CD14-positive monocyte (primary cell): ENCODE data around the gene PGD. TPM values are rescaled to one million over a fixed set of nuclear protein-coding genes. Genes with fewer than 3 reads are reported as not detected.
A peak's percentile ranks its signal among the peaks of the same experiment; 100 is the strongest.

ENCODE experiments used
- DNase-seq, 3 donors: peaks; one replicate each; pipeline ENCODE4 v3.0.0-alpha.2; 2011 to 2022
- H2AFZ ChIP-seq: 2 replicates; pipeline ENCODE4 v1.6.0; 2012; ENCODE audit warnings: mild to moderate bottlenecking, low read depth, low read length, inconsistent platforms; ENCODE audit not compliant: insufficient read depth, poor library complexity, severe bottlenecking
- H3K27ac ChIP-seq, 2 donors: 1 replicate in 1 of 2; 2 replicates in 1 of 2; pipeline ENCODE4 v1.5.1; 2012 to 2013; ENCODE audit warnings: low read length in 2 of 2, control low read depth in 1 of 2, inconsistent platforms in 1 of 2, low read depth in 1 of 2, mild to moderate bottlenecking in 1 of 2
- H3K27me3 ChIP-seq, 2 donors: one replicate each; pipeline versions ENCODE4 v1.6.0 to v1.6.1; 2011 to 2013; ENCODE audit warnings: low read length in 2 of 2; ENCODE audit not compliant: control insufficient read depth in 2 of 2, insufficient read depth in 2 of 2
- H3K36me3 ChIP-seq, 2 donors: replicated peaks in 1 of 2; 1 replicate in 1 of 2; 2 replicates in 1 of 2; pipeline versions ENCODE4 v1.5.1 to v1.6.1; 2012 to 2013; ENCODE audit warnings: low read length in 2 of 2, control low read depth in 1 of 2, inconsistent platforms in 1 of 2, mild to moderate bottlenecking in 1 of 2; ENCODE audit not compliant: insufficient read depth in 2 of 2, control insufficient read depth in 1 of 2
- H3K4me1 ChIP-seq, 2 donors: 1 replicate in 1 of 2; 2 replicates in 1 of 2; pipeline versions ENCODE4 v1.5.1 to v1.6.1; 2012 to 2013; ENCODE audit warnings: low read length in 2 of 2, control low read depth in 1 of 2, inconsistent platforms in 1 of 2, mild to moderate bottlenecking in 1 of 2, moderate library complexity in 1 of 2; ENCODE audit not compliant: insufficient read depth in 2 of 2, control insufficient read depth in 1 of 2
- H3K4me2 ChIP-seq: replicated peaks from 2 replicates; pipeline ENCODE3; 2012; ENCODE audit warnings: low read length, moderate library complexity, mild to moderate bottlenecking; ENCODE audit not compliant: poor library complexity, severe bottlenecking; ENCODE audit errors: extremely low read depth
- H3K4me3 ChIP-seq, 3 experiments: fragments of 200-600 bp in 1 of 3; sonication (generic) in 1 of 3; replicated peaks in 1 of 3; 1 replicate in 2 of 3; 2 replicates in 1 of 3; pipeline ENCODE4 v1.5.1; 2011 to 2013; ENCODE audit warnings: low read length in 3 of 3, mild to moderate bottlenecking in 3 of 3, control low read depth in 2 of 3, low read depth in 2 of 3, inconsistent platforms in 1 of 3, moderate library complexity in 1 of 3
- H3K79me2 ChIP-seq: 2 replicates; pipeline ENCODE4 v1.6.0; 2012; ENCODE audit warnings: mild to moderate bottlenecking, control low read depth, inconsistent platforms, low read length, moderate library complexity; ENCODE audit not compliant: insufficient read depth
- H3K9ac ChIP-seq: 2 replicates; pipeline ENCODE4 v1.6.0; 2017; ENCODE audit warnings: low read length, mild to moderate bottlenecking; ENCODE audit not compliant: insufficient read depth, poor library complexity, severe bottlenecking
- H3K9me3 ChIP-seq, 2 donors: replicated peaks in 1 of 2; 1 replicate in 1 of 2; 2 replicates in 1 of 2; pipeline versions ENCODE4 v1.5.1 to v1.6.1; 2012 to 2013; ENCODE audit warnings: low read length in 2 of 2, control low read depth in 1 of 2; ENCODE audit not compliant: control insufficient read depth in 1 of 2, insufficient read depth in 1 of 2
- H4K20me1 ChIP-seq: 2 replicates; pipeline ENCODE4 v1.6.0; 2012; ENCODE audit warnings: mild to moderate bottlenecking, low read length, control low read depth, moderate library complexity; ENCODE audit not compliant: insufficient read depth
- H3K27ac Mint-ChIP-seq, 7 donors: one replicate each; pipeline ENCODE4 v1.8.0; 2020; ENCODE audit warnings: mild to moderate bottlenecking in 7 of 7, mixed read lengths in 7 of 7, moderate library complexity in 6 of 7, inconsistent platforms in 2 of 7
- H3K27me3 Mint-ChIP-seq, 3 donors: one replicate each; pipeline ENCODE4 v1.8.0; 2021 to 2022; ENCODE audit warnings: low read depth in 3 of 3, mild to moderate bottlenecking in 3 of 3, mixed read lengths in 3 of 3, moderate library complexity in 3 of 3, inconsistent platforms in 1 of 3
- H3K36me3 Mint-ChIP-seq, 2 donors: one replicate each; pipeline ENCODE4 v1.8.0; 2020; ENCODE audit warnings: mixed read lengths in 2 of 2, inconsistent platforms in 1 of 2, mild to moderate bottlenecking in 1 of 2
- H3K4me1 Mint-ChIP-seq: one replicate; pipeline ENCODE4 v1.8.0; 2020; ENCODE audit warnings: mild to moderate bottlenecking, mixed read lengths
- H3K4me3 Mint-ChIP-seq, 2 donors: one replicate each; pipeline ENCODE4 v1.8.0; 2020; ENCODE audit warnings: mild to moderate bottlenecking in 2 of 2, mixed read lengths in 2 of 2, moderate library complexity in 1 of 2
- H3K9me3 Mint-ChIP-seq, 7 donors: one replicate each; pipeline ENCODE4 v1.8.0; 2020 to 2022; ENCODE audit warnings: mixed read lengths in 7 of 7, mild to moderate bottlenecking in 6 of 7, moderate library complexity in 6 of 7, inconsistent platforms in 2 of 7
- WGBS: methylation state at CpG from one replicate; pipeline ENCODE4 v1.1.5; 2013; ENCODE audit warnings: missing lambda C conversion rate; ENCODE audit not compliant: insufficient coverage; 5-methylcytosine and 5-hydroxymethylcytosine counted together
- intact Hi-C, 2 donors: fragments of 100-400 bp; cut with micrococcal nuclease; formaldehyde crosslinking; loops; one replicate each; pipeline versions ENCODE4 v1.15.0 to v1.15.1; 2023
- polyA plus RNA-seq, 3 donors: library from polyadenylated mRNA; depleted of rRNA in 1 of 3; unstranded in 2 of 3; stranded (reverse) in 1 of 3; fragments of 300-500 nt in 2 of 3; fragments of >200 nt in 1 of 3; fragmentation: Illumina TruSeq in 2 of 3; gene quantifications; 1 replicate in 2 of 3; 2 replicates in 1 of 3; pipeline ENCODE4 v1.2.3, GENCODE V29; 2012 to 2021
- TF ChIP-seq, protein P1 (sequence below): fragments of 200-600 bp; IDR thresholded peaks from one replicate; pipeline ENCODE4 v1.8.0; 2022; ENCODE audit warnings: antibody characterized with exemption, mild to moderate bottlenecking

PGD gene
- polyA plus RNA-seq, 3 donors: 173 to 509 (median 471) TPM

GRCh38 chr1:10421637-10422036 is 22.8 kb downstream of the PGD start:
- Histone ChIP-seq H3K4me3 (no peak overlapping the region), H3K79me2 (peaks cover 13% of the 10 kb centered on the region), H3K27ac (peak overlapping the region in 1 of 2 donors; percentile 36), H3K4me2 (no peak overlapping the region), H3K4me1 (peaks cover under 1 to 2% of the 10 kb centered on the region in 2 donors), H3K36me3 (peaks cover 55 to 67% of the 10 kb centered on the region in 2 donors), H3K9me3 (no peaks in the 10 kb centered on the region), H3K27me3 (no peaks in the 10 kb centered on the region), H2AFZ (no peak overlapping the region), H3K9ac (no peak overlapping the region), H4K20me1 (no peaks in the 10 kb centered on the region)
- H3K4me3 Mint-ChIP-seq: no peak overlapping the region
- intact Hi-C loops: no loop called here
- TF ChIP-seq, protein P1, sequence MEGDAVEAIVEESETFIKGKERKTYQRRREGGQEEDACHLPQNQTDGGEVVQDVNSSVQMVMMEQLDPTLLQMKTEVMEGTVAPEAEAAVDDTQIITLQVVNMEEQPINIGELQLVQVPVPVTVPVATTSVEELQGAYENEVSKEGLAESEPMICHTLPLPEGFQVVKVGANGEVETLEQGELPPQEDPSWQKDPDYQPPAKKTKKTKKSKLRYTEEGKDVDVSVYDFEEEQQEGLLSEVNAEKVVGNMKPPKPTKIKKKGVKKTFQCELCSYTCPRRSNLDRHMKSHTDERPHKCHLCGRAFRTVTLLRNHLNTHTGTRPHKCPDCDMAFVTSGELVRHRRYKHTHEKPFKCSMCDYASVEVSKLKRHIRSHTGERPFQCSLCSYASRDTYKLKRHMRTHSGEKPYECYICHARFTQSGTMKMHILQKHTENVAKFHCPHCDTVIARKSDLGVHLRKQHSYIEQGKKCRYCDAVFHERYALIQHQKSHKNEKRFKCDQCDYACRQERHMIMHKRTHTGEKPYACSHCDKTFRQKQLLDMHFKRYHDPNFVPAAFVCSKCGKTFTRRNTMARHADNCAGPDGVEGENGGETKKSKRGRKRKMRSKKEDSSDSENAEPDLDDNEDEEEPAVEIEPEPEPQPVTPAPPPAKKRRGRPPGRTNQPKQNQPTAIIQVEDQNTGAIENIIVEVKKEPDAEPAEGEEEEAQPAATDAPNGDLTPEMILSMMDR: no peak
- peaks cover 7% of the 10 kb centered on the region for H3K4me1 Mint-ChIP-seq
- H3K27ac Mint-ChIP-seq: peak overlapping the region in 5 of 7 donors; percentile 6 to 38 (median 30)
- WGBS: 100% methylated on average over 1 of the region's 5 CpGs
- peaks cover 76 to 79% of the 10 kb centered on the region in 2 donors for H3K36me3 Mint-ChIP-seq
- no peak for DNase-seq
- peaks cover 0 to 2% (median 0%) of the 10 kb centered on the region in 3 donors for H3K27me3 Mint-ChIP-seq
- H3K9me3 Mint-ChIP-seq: peaks cover 0 to 5% (median 0%) of the 10 kb centered on the region in 7 donors

GRCh38 chr1:10424034-10424433 is 25.2 kb downstream of the PGD start:
- TF ChIP-seq, protein P1: no peak
- intact Hi-C loops: no loop called here
- H2AFZ ChIP-seq: no peak overlapping the region
- no peak overlapping the region for H3K4me2 ChIP-seq
- H3K4me3 ChIP-seq: no peak overlapping the region
- H3K36me3 Mint-ChIP-seq: peaks cover 53 to 55% of the 10 kb centered on the region in 2 donors
- peaks cover 31 to 43% of the 10 kb centered on the region in 2 donors for H3K36me3 ChIP-seq
- H3K9me3 ChIP-seq: no peaks in the 10 kb centered on the region
- H3K9me3 Mint-ChIP-seq: peaks cover 0 to 5% (median 0%) of the 10 kb centered on the region in 7 donors
- peaks cover 19% of the 10 kb centered on the region for H3K4me1 Mint-ChIP-seq
- H3K9ac ChIP-seq: no peak overlapping the region
- H3K27ac ChIP-seq: no peak overlapping the region
- peaks cover 9 to 18% of the 10 kb centered on the region in 2 donors for H3K4me1 ChIP-seq
- WGBS: 84% methylated on average over 6 of the region's 9 CpGs
- no peak for DNase-seq
- no peaks in the 10 kb centered on the region for H4K20me1 ChIP-seq
- peak overlapping the region in 3 of 7 donors; percentile 60 to 82 (median 74) for H3K27ac Mint-ChIP-seq
- peaks cover 0 to 2% (median 1%) of the 10 kb centered on the region in 3 donors for H3K27me3 Mint-ChIP-seq
- H3K79me2 ChIP-seq: no peaks in the 10 kb centered on the region
- no peaks in the 10 kb centered on the region for H3K27me3 ChIP-seq
- no peak overlapping the region for H3K4me3 Mint-ChIP-seq
